Naive thymus-derived CD4-positive, alpha-beta T cell (primary cell): Measurements from ENCODE around the gene ZDHHC22. TPM values are rescaled to one million over a fixed set of nuclear protein-coding genes. Genes with fewer than 3 reads are reported as not detected.

Experiments used
- ATAC-seq: fragments of 150-1000 bp; cut with Tn5 transposase; 2 replicates; pipeline ENCODE4 v1.10.0; 2021; ENCODE audit warnings: mild to moderate bottlenecking, moderate library complexity
- CTCF ChIA-PET: fragments of 350-600 bp; sonication (Branson Sonifier 250); formaldehyde crosslinking; loops from one replicate; lab custom pipeline; 2021; ENCODE audit warnings: antibody characterized with exemption; lab: Charles Lee
- POLR2A ChIA-PET: fragments of 350-600 bp; sonication (Branson Sonifier 250); formaldehyde crosslinking; loops from one replicate; lab custom pipeline; 2021; ENCODE audit warnings: antibody characterized with exemption, inconsistent platforms; lab: Charles Lee
- DNase-seq, 9 donors: peaks; one replicate each; pipeline versions ENCODE4 v3.0.0 to v3.0.0-alpha.2; 2020 to 2022; ENCODE audit warnings: mixed read lengths in 1 of 9
- H3K27ac ChIP-seq: one replicate; pipeline ENCODE4 v1.7.0; 2013; ENCODE audit warnings: mild to moderate bottlenecking, low read depth, low read length, moderate library complexity
- H3K27me3 ChIP-seq, 2 donors: one replicate each; pipeline ENCODE4 v1.7.0; 2013; ENCODE audit warnings: low read length in 2 of 2, mild to moderate bottlenecking in 2 of 2, moderate library complexity in 2 of 2; ENCODE audit not compliant: control insufficient read depth in 2 of 2, insufficient read depth in 2 of 2
- H3K36me3 ChIP-seq, 3 experiments: 1 replicate in 2 of 3; 2 replicates in 1 of 3; pipeline ENCODE4 v1.7.0; 2013; ENCODE audit warnings: low read length in 3 of 3, mild to moderate bottlenecking in 3 of 3, moderate library complexity in 1 of 3; ENCODE audit not compliant: insufficient read depth in 3 of 3, control insufficient read depth in 2 of 3
- H3K4me1 ChIP-seq, 2 donors: one replicate each; pipeline ENCODE4 v1.7.0; 2013; ENCODE audit warnings: low read length in 2 of 2, mild to moderate bottlenecking in 2 of 2, moderate library complexity in 1 of 2; ENCODE audit not compliant: control insufficient read depth in 2 of 2, insufficient read depth in 2 of 2
- H3K4me3 ChIP-seq: 2 replicates; pipeline ENCODE4 v1.7.0; 2013; ENCODE audit warnings: mild to moderate bottlenecking, low read length
- H3K9me3 ChIP-seq, 3 experiments: 1 replicate in 2 of 3; 2 replicates in 1 of 3; pipeline ENCODE4 v1.7.0; 2013; ENCODE audit warnings: low read length in 3 of 3; ENCODE audit not compliant: control insufficient read depth in 2 of 3
- H3K27ac Mint-ChIP-seq, 9 donors: one replicate each; pipeline ENCODE4 v1.8.0; 2020 to 2022; ENCODE audit warnings: mixed read lengths in 9 of 9, mild to moderate bottlenecking in 8 of 9, moderate library complexity in 5 of 9, inconsistent platforms in 2 of 9
- H3K27me3 Mint-ChIP-seq, 5 donors: one replicate each; pipeline ENCODE4 v1.8.0; 2021 to 2022; ENCODE audit warnings: mixed read lengths in 5 of 5, mild to moderate bottlenecking in 1 of 5
- H3K36me3 Mint-ChIP-seq, 5 donors: one replicate each; pipeline ENCODE4 v1.8.0; 2020 to 2022; ENCODE audit warnings: mixed read lengths in 5 of 5, mild to moderate bottlenecking in 3 of 5, inconsistent platforms in 1 of 5
- H3K4me1 Mint-ChIP-seq, 7 donors: one replicate each; pipeline ENCODE4 v1.8.0; 2020 to 2022; ENCODE audit warnings: mixed read lengths in 7 of 7, mild to moderate bottlenecking in 3 of 7, inconsistent platforms in 1 of 7
- H3K4me3 Mint-ChIP-seq, 10 donors: one replicate each; pipeline ENCODE4 v1.8.0; 2020 to 2022; ENCODE audit warnings: mild to moderate bottlenecking in 10 of 10, mixed read lengths in 10 of 10, moderate library complexity in 6 of 10, inconsistent platforms in 2 of 10
- H3K9me3 Mint-ChIP-seq, 11 donors: one replicate each; pipeline ENCODE4 v1.8.0; 2020 to 2022; ENCODE audit warnings: mixed read lengths in 11 of 11, mild to moderate bottlenecking in 4 of 11, inconsistent platforms in 1 of 11, moderate library complexity in 1 of 11
- intact Hi-C, 2 donors: fragments of 100-400 bp; cut with micrococcal nuclease; formaldehyde crosslinking; loops; one replicate each; pipeline ENCODE4 v1.15.1; 2023
- polyA plus RNA-seq, 2 donors: library from polyadenylated mRNA; unstranded; fragments of 300-500 nt; fragmentation: Illumina TruSeq; gene quantifications; one replicate each; pipeline ENCODE4 v1.2.3, GENCODE V29; 2021
- total RNA-seq, 6 experiments: library from RNA in 5 of 6; stranded (reverse) in 5 of 6; gene quantifications; 1 replicate in 5 of 6; 2 replicates in 1 of 6; pipeline ENCODE4 v1.2.3 and lab custom pipeline; 2021 to 2026

ZDHHC22 gene
- total and polyA plus RNA-seq, 7 experiments from 2014 or later, result not detected

- Mint-ChIP-seq H3K4me1 (peaks cover 0 to 7% (median 3%) of the 10 kb centered on the region in 7 donors), H3K27ac (peak overlapping the region in 2 of 9 donors; percentile 4 to 34), H3K36me3 (no peaks in the 10 kb centered on the region), H3K9me3 (peaks cover 0 to 6% (median 0%) of the 10 kb centered on the region in 11 donors), H3K27me3 (peaks cover 61 to 84% (median 77%) of the 10 kb centered on the region in 5 donors), H3K4me3 (no peak overlapping the region)
- peaks cover 0 to 4% of the 10 kb centered on the region in 2 donors for H3K27me3 ChIP-seq
- POLR2A ChIA-PET, result no interaction called here
- DNase-seq, result no peak
- no peak for ATAC-seq
- no peaks in the 10 kb centered on the region for H3K36me3 ChIP-seq
- CTCF ChIA-PET, result no interaction called here
- no peaks in the 10 kb centered on the region for H3K9me3 ChIP-seq
- no peak overlapping the region for H3K4me3 ChIP-seq
- no peak overlapping the region for H3K27ac ChIP-seq
- intact Hi-C loops, result no loop called here
- no peaks in the 10 kb centered on the region for H3K4me1 ChIP-seq
These were observed 9.6 kb downstream of the ZDHHC22 start for GRCh38 chr14:77131871-77132486.

GRCh38 chr14:77131206-77131605 is 10.4 kb downstream of the ZDHHC22 start:
- H3K36me3 Mint-ChIP-seq, result no peaks in the 10 kb centered on the region
- no peak overlapping the region for H3K27ac ChIP-seq
- no peak for ATAC-seq
- peaks cover 57 to 79% (median 73%) of the 10 kb centered on the region in 5 donors for H3K27me3 Mint-ChIP-seq
- no peak overlapping the region for H3K4me3 ChIP-seq
- ChIA-PET CTCF (no interaction called here), POLR2A (no interaction called here)
- H3K36me3 ChIP-seq, result no peaks in the 10 kb centered on the region
- H3K27ac Mint-ChIP-seq, result no peak overlapping the region
- peaks cover 0 to 7% (median 3%) of the 10 kb centered on the region in 7 donors for H3K4me1 Mint-ChIP-seq
- no peaks in the 10 kb centered on the region for H3K9me3 ChIP-seq
- no peaks in the 10 kb centered on the region for H3K4me1 ChIP-seq
- intact Hi-C loops, result no loop called here
- H3K27me3 ChIP-seq, result peaks cover 0 to 4% of the 10 kb centered on the region in 2 donors
- H3K4me3 Mint-ChIP-seq, result no peak overlapping the region
- H3K9me3 Mint-ChIP-seq, result peaks cover 0 to 6% (median 0%) of the 10 kb centered on the region in 11 donors
- no peak for DNase-seq

- ChIA-PET CTCF (no interaction called here), POLR2A (no interaction called here)
- H3K27ac Mint-ChIP-seq, result no peak overlapping the region
- ATAC-seq (no peak), DNase-seq (no peak)
- H3K4me3 Mint-ChIP-seq, result no peak overlapping the region
- Histone ChIP-seq H3K9me3 (no peaks in the 10 kb centered on the region), H3K27ac (no peak overlapping the region), H3K27me3 (peaks cover 0 to 4% of the 10 kb centered on the region in 2 donors), H3K36me3 (no peaks in the 10 kb centered on the region), H3K4me3 (no peak overlapping the region), H3K4me1 (peaks cover 2 to 3% of the 10 kb centered on the region in 2 donors)
- H3K27me3 Mint-ChIP-seq, result peaks cover 63 to 80% (median 77%) of the 10 kb centered on the region in 5 donors
- peaks cover 0 to 6% (median 0%) of the 10 kb centered on the region in 11 donors for H3K9me3 Mint-ChIP-seq
- H3K36me3 Mint-ChIP-seq, result no peaks in the 10 kb centered on the region
- intact Hi-C loops, result no loop called here
- peaks cover 3 to 9% (median 6%) of the 10 kb centered on the region in 7 donors for H3K4me1 Mint-ChIP-seq
These were observed 11.2 kb downstream of the ZDHHC22 start for GRCh38 chr14:77130386-77130785.

DNA sequence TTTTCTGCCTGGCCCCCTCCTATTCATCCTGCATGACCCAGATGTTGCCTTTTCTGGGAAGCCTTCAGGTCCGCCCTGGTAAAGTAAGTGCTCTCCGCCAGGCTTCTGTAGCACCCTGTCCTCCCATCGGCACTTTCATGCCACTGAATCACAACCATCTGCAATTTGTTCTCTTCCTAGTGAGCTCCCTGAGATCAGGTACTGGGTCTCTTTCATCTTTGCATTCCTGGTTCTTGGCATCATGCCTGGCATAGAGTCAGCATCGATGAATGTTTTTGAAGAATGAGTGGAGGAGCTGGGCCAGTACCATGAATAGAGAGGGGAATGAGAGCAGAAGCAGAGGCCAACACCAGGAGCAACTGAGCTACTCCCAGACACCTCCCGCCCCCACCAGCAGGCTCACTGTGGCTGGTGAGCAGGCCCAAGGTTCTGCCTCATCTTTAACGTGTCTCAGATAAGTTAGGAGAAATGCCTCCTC is 13.1 kb downstream of the ZDHHC22 start:
- Mint-ChIP-seq H3K36me3 (no peaks in the 10 kb centered on the region), H3K27me3 (peaks cover 49 to 75% (median 61%) of the 10 kb centered on the region in 5 donors), H3K4me1 (peaks cover under 1 to 19% (median 10%) of the 10 kb centered on the region in 7 donors), H3K4me3 (no peak overlapping the region), H3K27ac (no peak overlapping the region), H3K9me3 (peaks cover 0 to 6% (median 0%) of the 10 kb centered on the region in 11 donors)
- Histone ChIP-seq H3K9me3 (no peaks in the 10 kb centered on the region), H3K4me1 (peaks cover 16 to 19% of the 10 kb centered on the region in 2 donors), H3K27ac (no peak overlapping the region), H3K27me3 (peaks cover 0 to 4% of the 10 kb centered on the region in 2 donors), H3K4me3 (no peak overlapping the region), H3K36me3 (no peaks in the 10 kb centered on the region)
- ChIA-PET POLR2A (no interaction called here), CTCF (interaction anchor here (0.6 kb wide), 1 partner anchor 58 kb away, joined by 4 read pairs; no protein-coding TSS in a partner anchor)
- intact Hi-C loops, result loop anchor here in 1 of 2 donors (10.0 kb wide), 1 partner anchor 196 kb away; the partner anchor contains the start of genes GSTZ1 and POMT2
- ATAC-seq, result no peak
- no peak for DNase-seq

DNA sequence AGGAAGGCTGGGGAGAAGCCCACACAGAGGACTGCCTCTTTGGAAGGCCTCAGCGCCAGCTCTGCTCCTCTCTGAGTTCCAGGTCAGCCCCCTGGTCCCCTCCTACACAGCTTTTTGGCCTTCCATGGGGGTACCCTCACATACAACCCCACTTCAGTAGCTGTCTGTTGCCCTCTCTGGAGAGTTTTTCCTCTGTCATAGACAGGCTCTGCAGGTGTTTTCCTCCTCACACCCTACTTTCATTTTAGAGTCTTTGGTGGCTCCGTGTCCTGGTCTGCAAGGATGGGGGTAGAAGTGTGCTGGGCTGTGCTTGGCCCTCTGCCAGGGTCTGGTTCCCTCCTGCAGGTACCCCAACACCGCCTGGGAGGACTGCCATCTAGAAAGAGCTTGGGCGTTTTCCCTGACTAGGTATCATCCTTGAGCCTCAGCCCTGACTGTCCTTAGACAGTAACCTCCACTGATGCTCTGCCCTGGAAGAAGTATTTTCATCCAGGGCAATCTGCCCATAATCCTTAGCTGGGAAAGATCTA is 15.1 kb downstream of the ZDHHC22 start:
- no peak for DNase-seq
- intact Hi-C loops, result loop anchor here in 1 of 2 donors (10.0 kb wide), 1 partner anchor 198 kb away; the partner anchor contains the start of genes GSTZ1 and POMT2
- Mint-ChIP-seq H3K27me3 (peaks cover 30 to 65% (median 44%) of the 10 kb centered on the region in 5 donors), H3K4me3 (peak overlapping the region in 5 of 10 donors; percentile 6 to 78 (median 70)), H3K36me3 (peaks cover 0 to 4% (median 0%) of the 10 kb centered on the region in 5 donors), H3K27ac (no peak overlapping the region), H3K9me3 (no peaks in the 10 kb centered on the region), H3K4me1 (peaks cover 0 to 29% (median 17%) of the 10 kb centered on the region in 7 donors)
- ChIA-PET POLR2A (no interaction called here), CTCF (no interaction called here)
- H3K4me1 ChIP-seq, result peaks cover 16 to 31% of the 10 kb centered on the region in 2 donors
- no peak overlapping the region for H3K4me3 ChIP-seq
- H3K9me3 ChIP-seq, result no peaks in the 10 kb centered on the region
- no peak for ATAC-seq
- H3K27ac ChIP-seq, result no peak overlapping the region
- H3K27me3 ChIP-seq, result no peaks in the 10 kb centered on the region
- no peaks in the 10 kb centered on the region for H3K36me3 ChIP-seq

- H3K36me3 Mint-ChIP-seq, result peaks cover 0 to 4% (median 0%) of the 10 kb centered on the region in 5 donors
- Histone ChIP-seq H3K27ac (no peak overlapping the region), H3K9me3 (no peaks in the 10 kb centered on the region), H3K36me3 (no peaks in the 10 kb centered on the region), H3K4me1 (peaks cover 16 to 37% of the 10 kb centered on the region in 2 donors), H3K4me3 (no peak overlapping the region), H3K27me3 (no peaks in the 10 kb centered on the region)
- ATAC-seq (no peak), DNase-seq (no peak)
- CTCF ChIA-PET, result interaction anchor here (2.9 kb wide), 1 partner anchor 55 kb away, joined by 15 read pairs; no protein-coding TSS in a partner anchor
- POLR2A ChIA-PET, result no interaction called here
- intact Hi-C loops, result loop anchor here in 1 of 2 donors (1.0 to 10.0 kb wide), 4 partner anchors 18 to 254 kb away; partner anchors contain the start of genes GSTZ1 and POMT2
- H3K4me1 Mint-ChIP-seq, result peaks cover under 1 to 33% (median 20%) of the 10 kb centered on the region in 7 donors
- no peak overlapping the region for H3K27ac Mint-ChIP-seq
- H3K4me3 Mint-ChIP-seq, result peak overlapping the region; percentile 45 to 83 (median 66)
- peaks cover 30 to 64% (median 40%) of the 10 kb centered on the region in 5 donors for H3K27me3 Mint-ChIP-seq
- no peaks in the 10 kb centered on the region for H3K9me3 Mint-ChIP-seq
These were observed 15.7 kb downstream of the ZDHHC22 start for GRCh38 chr14:77125823-77126325.
